ENCODE results near the gene DPH5.

DNA sequence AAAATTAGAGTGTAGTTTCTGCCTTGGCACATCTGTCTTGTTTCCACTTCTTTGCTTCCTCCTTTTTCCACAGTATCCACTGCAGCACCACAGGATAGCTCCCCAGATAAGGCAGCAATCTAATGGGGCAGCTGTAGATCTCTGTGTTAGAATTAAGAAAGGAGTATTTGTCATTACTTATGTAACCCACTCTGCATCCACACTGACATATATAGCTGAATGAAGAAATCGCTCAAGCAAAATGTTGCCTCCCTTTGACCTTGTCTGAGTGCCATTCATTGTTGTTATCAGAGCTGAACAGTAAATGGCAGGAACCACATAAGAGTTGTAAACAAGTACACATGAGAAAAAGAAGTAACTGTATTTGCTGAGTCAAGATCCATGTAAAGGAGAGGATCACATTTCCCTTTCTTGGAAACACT is 45.9 kb upstream of the DPH5 start:
- TF ChIP-seq SIN3A (IDR thresholded peaks at IDR 0.05; ENCODE audit: borderline replicate concordance, insufficient read depth, low read length): no peak
- TF ChIP-seq, protein P1, sequence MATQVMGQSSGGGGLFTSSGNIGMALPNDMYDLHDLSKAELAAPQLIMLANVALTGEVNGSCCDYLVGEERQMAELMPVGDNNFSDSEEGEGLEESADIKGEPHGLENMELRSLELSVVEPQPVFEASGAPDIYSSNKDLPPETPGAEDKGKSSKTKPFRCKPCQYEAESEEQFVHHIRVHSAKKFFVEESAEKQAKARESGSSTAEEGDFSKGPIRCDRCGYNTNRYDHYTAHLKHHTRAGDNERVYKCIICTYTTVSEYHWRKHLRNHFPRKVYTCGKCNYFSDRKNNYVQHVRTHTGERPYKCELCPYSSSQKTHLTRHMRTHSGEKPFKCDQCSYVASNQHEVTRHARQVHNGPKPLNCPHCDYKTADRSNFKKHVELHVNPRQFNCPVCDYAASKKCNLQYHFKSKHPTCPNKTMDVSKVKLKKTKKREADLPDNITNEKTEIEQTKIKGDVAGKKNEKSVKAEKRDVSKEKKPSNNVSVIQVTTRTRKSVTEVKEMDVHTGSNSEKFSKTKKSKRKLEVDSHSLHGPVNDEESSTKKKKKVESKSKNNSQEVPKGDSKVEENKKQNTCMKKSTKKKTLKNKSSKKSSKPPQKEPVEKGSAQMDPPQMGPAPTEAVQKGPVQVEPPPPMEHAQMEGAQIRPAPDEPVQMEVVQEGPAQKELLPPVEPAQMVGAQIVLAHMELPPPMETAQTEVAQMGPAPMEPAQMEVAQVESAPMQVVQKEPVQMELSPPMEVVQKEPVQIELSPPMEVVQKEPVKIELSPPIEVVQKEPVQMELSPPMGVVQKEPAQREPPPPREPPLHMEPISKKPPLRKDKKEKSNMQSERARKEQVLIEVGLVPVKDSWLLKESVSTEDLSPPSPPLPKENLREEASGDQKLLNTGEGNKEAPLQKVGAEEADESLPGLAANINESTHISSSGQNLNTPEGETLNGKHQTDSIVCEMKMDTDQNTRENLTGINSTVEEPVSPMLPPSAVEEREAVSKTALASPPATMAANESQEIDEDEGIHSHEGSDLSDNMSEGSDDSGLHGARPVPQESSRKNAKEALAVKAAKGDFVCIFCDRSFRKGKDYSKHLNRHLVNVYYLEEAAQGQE (IDR thresholded peaks at IDR 0.05; ENCODE audit: insufficient read depth in 1 of 2, low read depth in 2 of 2, low read length in 2 of 2): no peak

Measured in PFSK-1 (cell line).